K562 (cell line): ENCODE measurements around the gene TSGA10IP.

Experiments used
- BRF1 ChIP-seq: IDR thresholded peaks from 3 replicates; pipeline ENCODE4 v1.6.1; 2011; ENCODE audit warnings: borderline replicate concordance, mild to moderate bottlenecking; ENCODE audit not compliant: insufficient read length; ENCODE audit errors: extremely low read depth
- ELF4 ChIP-seq: fragments of 450-650 bp; formaldehyde crosslinking; IDR thresholded peaks from 2 replicates; pipeline ENCODE4 v1.4.0; 2022; ENCODE audit warnings: missing genetic modification characterization
- EZH2 ChIP-seq: IDR thresholded peaks from 2 replicates; pipeline ENCODE4 v1.6.1; 2012; ENCODE audit warnings: low read depth, mild to moderate bottlenecking, inconsistent platforms, low read length, borderline replicate concordance
- JUN ChIP-seq, 2 experiments: sonication (generic) in 1 of 2; formaldehyde crosslinking in 1 of 2; IDR thresholded peaks; 2 replicates each; pipeline versions ENCODE4 v1.6.1 to v1.8.0; 2012 to 2022; ENCODE audit warnings: borderline replicate concordance in 2 of 2, mild to moderate bottlenecking in 2 of 2, improper control_type of control experiment in 1 of 2, low read depth in 1 of 2, low read length in 1 of 2, missing genetic modification reagents in 1 of 2
- POLR2A ChIP-seq: fragments of 450-650 bp; conservative IDR thresholded peaks from 2 replicates; pipeline ENCODE4 v1.6.1; 2016
- SRF ChIP-seq, 2 experiments: fragments of 250-450, 450-650 bp in 1 of 2; sonication (Bioruptor Pico) in 1 of 2; sonication (generic) in 1 of 2; formaldehyde crosslinking; IDR thresholded peaks; 2 replicates each; pipeline versions ENCODE4 v1.5.0 to v1.5.1; 2020 to 2022; ENCODE audit warnings: mild to moderate bottlenecking in 1 of 2, missing genetic modification reagents in 1 of 2
- TCF7L2 ChIP-seq: fragments of 150-350 bp; IDR thresholded peaks from 2 replicates; pipeline ENCODE4 v1.6.1; 2016; ENCODE audit warnings: low read depth, mild to moderate bottlenecking, low read length, moderate library complexity
- ZBTB7A ChIP-seq: IDR thresholded peaks from 2 replicates; pipeline ENCODE4 v1.6.1; 2011; ENCODE audit warnings: low read depth, mild to moderate bottlenecking, low read length, moderate library complexity, borderline replicate concordance; ENCODE audit not compliant: control insufficient read depth
- TF ChIP-seq, protein P1 (sequence below): sonication (generic); formaldehyde crosslinking; IDR thresholded peaks from 2 replicates; pipeline ENCODE4 v1.9.0; 2022; ENCODE audit warnings: mild to moderate bottlenecking, missing genetic modification reagents
- TF ChIP-seq, protein P2 (sequence below), 3 experiments: IDR thresholded peaks in 2 of 3; conservative IDR thresholded peaks in 1 of 3; 2 replicates each; pipeline ENCODE4 v1.5.1; 2011 to 2012; ENCODE audit warnings: low read length in 3 of 3, mild to moderate bottlenecking in 3 of 3, control low read depth in 2 of 3, improper control_type of control experiment in 1 of 3, inconsistent platforms in 1 of 3, low read depth in 1 of 3, mixed read lengths in 1 of 3, moderate library complexity in 1 of 3; ENCODE audit not compliant: insufficient read depth in 2 of 3
- TF ChIP-seq, protein P3 (sequence below): sonication (generic); formaldehyde crosslinking; IDR thresholded peaks from 2 replicates; pipeline ENCODE4 v1.4.0; 2020; ENCODE audit warnings: mild to moderate bottlenecking, missing genetic modification reagents
- TF ChIP-seq, protein P4 (sequence below): fragments of 450-650 bp; formaldehyde crosslinking; IDR thresholded peaks from 2 replicates; pipeline ENCODE4 v1.4.0; 2022; ENCODE audit warnings: missing genetic modification characterization
- TF ChIP-seq, protein P5 (sequence below), 3 experiments: fragments of 200-800 bp in 1 of 3; fragments of 250-450 bp in 1 of 3; fragments of 450-650 bp in 1 of 3; sonication (Bioruptor Pico) in 1 of 3; sonication (Bioruptor generic) in 1 of 3; formaldehyde crosslinking in 1 of 3; IDR thresholded peaks; 2 replicates each; pipeline versions ENCODE4 v1.6.1 to v1.8.0; 2016 to 2022; ENCODE audit warnings: mild to moderate bottlenecking in 2 of 3, missing genetic modification characterization in 2 of 3, missing compliant biosample characterization in 1 of 3, moderate library complexity in 1 of 3
- TF ChIP-seq, protein P6 (sequence below): fragments of 250-450 bp; sonication (Bioruptor Pico); IDR thresholded peaks from 2 replicates; pipeline ENCODE4 v1.5.0; 2021; ENCODE audit warnings: mild to moderate bottlenecking, borderline replicate concordance

DNA sequence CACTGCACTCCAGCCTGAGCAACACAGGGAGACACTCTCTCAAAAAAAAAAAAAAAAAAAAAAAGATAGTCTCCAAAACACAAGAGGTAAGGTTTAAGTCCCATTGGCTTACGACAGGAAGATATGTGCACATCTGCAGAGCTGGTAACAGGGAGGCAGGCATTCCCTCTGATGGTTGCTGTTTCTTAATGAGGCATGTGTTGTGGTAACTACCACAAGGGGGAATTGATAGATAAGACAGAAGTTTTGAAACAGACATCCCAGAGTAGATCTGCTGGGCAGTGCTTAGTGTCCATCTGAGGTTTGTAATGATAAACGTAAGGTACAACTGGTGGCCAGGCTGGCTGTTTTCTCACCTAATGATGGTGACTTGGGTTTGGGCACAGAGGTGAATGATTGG is 52.0 kb downstream of the TSGA10IP start:
- no peak for TF ChIP-seq ELF4 (CRISPR knock-in tag)
- no peak for TF ChIP-seq JUN (IDR thresholded peaks at IDR 0.05; ENCODE audit: borderline replicate concordance, low read depth, low read length)
- TF ChIP-seq JUN (CRISPR knock-in tag; IDR thresholded peaks at IDR 0.05; ENCODE audit: borderline replicate concordance), result no peak
- TF ChIP-seq EZH2, result no peak
- no peak for TF ChIP-seq BRF1
- no peak for TF ChIP-seq ZBTB7A
- TF ChIP-seq, protein P1, sequence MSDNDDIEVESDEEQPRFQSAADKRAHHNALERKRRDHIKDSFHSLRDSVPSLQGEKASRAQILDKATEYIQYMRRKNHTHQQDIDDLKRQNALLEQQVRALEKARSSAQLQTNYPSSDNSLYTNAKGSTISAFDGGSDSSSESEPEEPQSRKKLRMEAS, result peak; percentile 45; the same call in 1 of the 2 replicates
- peak in 1 of 2 experiments; percentile 23; a peak in 1 of 4 replicates for TF ChIP-seq SRF (CRISPR knock-in tag; IDR thresholded peaks at IDR 0.05)
- TF ChIP-seq, protein P2, sequence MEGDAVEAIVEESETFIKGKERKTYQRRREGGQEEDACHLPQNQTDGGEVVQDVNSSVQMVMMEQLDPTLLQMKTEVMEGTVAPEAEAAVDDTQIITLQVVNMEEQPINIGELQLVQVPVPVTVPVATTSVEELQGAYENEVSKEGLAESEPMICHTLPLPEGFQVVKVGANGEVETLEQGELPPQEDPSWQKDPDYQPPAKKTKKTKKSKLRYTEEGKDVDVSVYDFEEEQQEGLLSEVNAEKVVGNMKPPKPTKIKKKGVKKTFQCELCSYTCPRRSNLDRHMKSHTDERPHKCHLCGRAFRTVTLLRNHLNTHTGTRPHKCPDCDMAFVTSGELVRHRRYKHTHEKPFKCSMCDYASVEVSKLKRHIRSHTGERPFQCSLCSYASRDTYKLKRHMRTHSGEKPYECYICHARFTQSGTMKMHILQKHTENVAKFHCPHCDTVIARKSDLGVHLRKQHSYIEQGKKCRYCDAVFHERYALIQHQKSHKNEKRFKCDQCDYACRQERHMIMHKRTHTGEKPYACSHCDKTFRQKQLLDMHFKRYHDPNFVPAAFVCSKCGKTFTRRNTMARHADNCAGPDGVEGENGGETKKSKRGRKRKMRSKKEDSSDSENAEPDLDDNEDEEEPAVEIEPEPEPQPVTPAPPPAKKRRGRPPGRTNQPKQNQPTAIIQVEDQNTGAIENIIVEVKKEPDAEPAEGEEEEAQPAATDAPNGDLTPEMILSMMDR (IDR thresholded peaks at IDR 0.05 in 2 of 3, conservative IDR thresholded peaks at IDR 0.05 in 1 of 3; ENCODE audit: insufficient read depth in 2 of 3, low read depth in 1 of 3, low read length in 3 of 3), result no peak; a peak in 1 of 6 replicates
- no peak for TF ChIP-seq POLR2A
- no peak for TF ChIP-seq TCF7L2
- TF ChIP-seq, protein P3, sequence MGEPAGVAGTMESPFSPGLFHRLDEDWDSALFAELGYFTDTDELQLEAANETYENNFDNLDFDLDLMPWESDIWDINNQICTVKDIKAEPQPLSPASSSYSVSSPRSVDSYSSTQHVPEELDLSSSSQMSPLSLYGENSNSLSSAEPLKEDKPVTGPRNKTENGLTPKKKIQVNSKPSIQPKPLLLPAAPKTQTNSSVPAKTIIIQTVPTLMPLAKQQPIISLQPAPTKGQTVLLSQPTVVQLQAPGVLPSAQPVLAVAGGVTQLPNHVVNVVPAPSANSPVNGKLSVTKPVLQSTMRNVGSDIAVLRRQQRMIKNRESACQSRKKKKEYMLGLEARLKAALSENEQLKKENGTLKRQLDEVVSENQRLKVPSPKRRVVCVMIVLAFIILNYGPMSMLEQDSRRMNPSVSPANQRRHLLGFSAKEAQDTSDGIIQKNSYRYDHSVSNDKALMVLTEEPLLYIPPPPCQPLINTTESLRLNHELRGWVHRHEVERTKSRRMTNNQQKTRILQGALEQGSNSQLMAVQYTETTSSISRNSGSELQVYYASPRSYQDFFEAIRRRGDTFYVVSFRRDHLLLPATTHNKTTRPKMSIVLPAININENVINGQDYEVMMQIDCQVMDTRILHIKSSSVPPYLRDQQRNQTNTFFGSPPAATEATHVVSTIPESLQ (CRISPR knock-in tag), result no peak
- TF ChIP-seq, protein P4, sequence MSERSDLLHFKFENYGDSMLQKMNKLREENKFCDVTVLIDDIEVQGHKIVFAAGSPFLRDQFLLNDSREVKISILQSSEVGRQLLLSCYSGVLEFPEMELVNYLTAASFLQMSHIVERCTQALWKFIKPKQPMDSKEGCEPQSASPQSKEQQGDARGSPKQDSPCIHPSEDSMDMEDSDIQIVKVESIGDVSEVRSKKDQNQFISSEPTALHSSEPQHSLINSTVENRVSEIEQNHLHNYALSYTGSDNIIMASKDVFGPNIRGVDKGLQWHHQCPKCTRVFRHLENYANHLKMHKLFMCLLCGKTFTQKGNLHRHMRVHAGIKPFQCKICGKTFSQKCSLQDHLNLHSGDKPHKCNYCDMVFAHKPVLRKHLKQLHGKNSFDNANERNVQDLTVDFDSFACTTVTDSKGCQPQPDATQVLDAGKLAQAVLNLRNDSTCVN, result no peak
- TF ChIP-seq, protein P5, sequence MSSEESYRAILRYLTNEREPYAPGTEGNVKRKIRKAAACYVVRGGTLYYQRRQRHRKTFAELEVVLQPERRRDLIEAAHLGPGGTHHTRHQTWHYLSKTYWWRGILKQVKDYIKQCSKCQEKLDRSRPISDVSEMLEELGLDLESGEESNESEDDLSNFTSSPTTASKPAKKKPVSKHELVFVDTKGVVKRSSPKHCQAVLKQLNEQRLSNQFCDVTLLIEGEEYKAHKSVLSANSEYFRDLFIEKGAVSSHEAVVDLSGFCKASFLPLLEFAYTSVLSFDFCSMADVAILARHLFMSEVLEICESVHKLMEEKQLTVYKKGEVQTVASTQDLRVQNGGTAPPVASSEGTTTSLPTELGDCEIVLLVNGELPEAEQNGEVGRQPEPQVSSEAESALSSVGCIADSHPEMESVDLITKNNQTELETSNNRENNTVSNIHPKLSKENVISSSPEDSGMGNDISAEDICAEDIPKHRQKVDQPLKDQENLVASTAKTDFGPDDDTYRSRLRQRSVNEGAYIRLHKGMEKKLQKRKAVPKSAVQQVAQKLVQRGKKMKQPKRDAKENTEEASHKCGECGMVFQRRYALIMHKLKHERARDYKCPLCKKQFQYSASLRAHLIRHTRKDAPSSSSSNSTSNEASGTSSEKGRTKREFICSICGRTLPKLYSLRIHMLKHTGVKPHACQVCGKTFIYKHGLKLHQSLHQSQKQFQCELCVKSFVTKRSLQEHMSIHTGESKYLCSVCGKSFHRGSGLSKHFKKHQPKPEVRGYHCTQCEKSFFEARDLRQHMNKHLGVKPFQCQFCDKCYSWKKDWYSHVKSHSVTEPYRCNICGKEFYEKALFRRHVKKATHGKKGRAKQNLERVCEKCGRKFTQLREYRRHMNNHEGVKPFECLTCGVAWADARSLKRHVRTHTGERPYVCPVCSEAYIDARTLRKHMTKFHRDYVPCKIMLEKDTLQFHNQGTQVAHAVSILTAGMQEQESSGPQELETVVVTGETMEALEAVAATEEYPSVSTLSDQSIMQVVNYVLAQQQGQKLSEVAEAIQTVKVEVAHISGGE (CRISPR knock-in tag; IDR thresholded peaks at IDR 0.05), result 0 out of 6 replicates have a peak, but pooled peaks of 1 of the 3 experiments have one; percentile 25
- TF ChIP-seq, protein P6, sequence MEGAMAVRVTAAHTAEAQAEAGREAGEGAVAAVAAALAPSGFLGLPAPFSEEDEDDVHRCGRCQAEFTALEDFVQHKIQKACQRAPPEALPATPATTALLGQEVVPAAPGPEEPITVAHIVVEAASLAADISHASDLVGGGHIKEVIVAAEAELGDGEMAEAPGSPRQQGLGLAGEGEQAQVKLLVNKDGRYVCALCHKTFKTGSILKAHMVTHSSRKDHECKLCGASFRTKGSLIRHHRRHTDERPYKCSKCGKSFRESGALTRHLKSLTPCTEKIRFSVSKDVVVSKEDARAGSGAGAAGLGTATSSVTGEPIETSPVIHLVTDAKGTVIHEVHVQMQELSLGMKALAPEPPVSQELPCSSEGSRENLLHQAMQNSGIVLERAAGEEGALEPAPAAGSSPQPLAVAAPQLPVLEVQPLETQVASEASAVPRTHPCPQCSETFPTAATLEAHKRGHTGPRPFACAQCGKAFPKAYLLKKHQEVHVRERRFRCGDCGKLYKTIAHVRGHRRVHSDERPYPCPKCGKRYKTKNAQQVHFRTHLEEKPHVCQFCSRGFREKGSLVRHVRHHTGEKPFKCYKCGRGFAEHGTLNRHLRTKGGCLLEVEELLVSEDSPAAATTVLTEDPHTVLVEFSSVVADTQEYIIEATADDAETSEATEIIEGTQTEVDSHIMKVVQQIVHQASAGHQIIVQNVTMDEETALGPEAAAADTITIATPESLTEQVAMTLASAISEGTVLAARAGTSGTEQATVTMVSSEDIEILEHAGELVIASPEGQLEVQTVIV (CRISPR knock-in tag), result no peak
